Activated CD4-positive, alpha-beta T cell treated with anti-CD3 and anti-CD28 coated beads, Interleukin-2, amount 50 U/mL, for 48 hours (primary cell): ENCODE measurements around the gene DPYSL5.

Experiments used
- DNase-seq, 2 experiments: peaks; one replicate each; pipeline ENCODE4 v3.0.0-alpha.2; 2020

Gene DPYSL5

DNA sequence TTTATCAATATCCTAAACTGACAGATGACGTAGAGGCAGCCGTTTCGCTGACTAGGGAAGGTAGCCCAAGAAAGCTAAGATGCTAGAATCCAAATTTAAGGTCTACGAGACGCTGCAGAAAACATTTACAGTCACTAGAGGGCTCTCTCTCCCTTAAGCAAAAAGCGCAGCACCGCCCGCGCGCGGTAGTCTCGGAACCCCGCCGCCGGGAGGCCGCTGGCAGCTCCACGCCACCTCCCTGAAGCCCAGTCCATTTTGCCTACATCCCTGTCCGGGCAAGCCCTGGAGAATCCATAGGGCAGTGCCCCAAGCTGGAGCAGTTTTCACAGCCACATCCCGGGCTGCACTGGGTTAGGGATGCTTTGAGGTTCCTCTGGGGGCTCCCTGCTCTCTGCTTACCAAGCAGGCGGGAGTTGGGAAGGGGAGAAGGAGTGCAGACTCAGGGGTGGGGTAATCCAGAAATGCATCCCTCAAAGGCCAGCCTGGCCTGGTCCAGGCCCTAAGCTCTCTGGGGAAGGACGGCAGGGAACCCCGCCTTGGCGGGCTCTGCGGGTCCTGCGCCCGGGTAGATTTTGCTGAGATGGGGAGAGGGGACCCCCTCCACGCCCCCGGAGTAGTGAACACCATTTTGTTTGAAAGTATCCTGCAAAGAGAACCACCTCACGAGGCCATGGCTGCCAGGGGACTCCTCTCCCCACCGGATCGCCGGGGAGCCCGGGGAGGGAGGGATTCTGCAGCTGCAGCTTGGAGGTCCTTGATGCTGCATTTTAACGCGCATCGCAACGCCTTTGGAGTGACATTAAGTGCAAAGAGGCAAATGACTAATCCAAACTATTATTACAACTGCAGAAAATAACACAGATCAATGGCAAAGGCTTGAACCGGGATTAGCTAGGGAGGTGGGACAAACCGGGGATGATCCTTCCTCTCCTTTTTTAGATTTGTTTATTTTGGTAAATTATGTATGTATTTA is 1.3 kb upstream of the DPYSL5 start:
- DNase-seq: peak; percentile 64 to 72

DNA sequence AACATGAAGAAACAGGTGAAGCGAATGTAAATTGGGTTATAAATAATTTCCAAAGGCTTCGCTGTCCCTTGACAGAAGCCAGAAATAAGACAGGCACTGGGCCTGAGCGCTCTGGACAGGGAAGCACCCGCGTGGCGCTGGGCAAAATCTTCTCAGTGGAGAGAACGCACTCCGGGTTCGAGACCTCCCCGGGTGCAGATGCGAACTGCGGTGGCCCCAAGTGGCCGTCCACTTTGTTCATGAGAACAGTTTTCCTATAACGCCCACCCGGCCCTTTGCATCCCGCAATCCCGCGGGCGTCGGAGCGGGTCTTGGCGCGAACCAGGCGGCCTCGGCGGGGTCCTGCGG is 651 bp upstream of the DPYSL5 start:
- DNase-seq: peak in 1 of 2 experiments; percentile 8

DNA sequence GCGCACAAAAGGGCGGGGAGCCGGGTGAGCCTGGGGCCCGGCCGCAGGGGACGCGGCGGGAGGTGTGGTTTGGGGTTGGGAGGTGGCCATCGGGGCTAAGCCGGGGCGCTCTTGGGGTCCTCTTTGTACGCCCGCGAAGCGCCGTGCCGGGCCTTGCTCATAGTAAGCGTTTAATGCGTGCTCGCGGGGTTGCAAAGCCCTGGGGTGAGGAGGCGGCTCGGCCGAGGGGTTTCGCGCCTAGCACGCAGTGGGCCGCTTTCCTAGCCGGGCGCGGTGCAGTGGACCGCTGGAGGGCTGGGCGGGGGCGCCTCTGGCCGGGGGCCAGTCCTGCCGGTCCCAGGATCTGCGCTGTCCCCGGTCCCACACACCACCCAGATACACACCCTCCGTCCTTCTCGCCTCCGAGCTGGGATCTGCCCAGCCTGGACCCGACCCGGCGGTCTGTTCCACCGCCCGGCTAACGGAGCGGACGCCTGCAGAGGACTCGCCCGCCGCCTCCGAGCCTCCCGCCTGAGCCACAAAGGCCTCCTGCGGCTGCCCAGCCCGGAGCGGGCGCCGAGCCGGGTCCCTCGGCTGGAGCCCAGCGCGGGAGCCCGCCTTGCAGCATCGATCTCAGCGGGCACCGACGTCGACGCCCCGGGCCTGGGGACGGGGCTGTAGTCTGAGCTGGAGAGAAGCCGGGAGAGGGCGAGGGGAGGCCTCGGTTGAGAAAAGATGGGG is 564 bp downstream of the DPYSL5 start:
- DNase-seq: peak; percentile 14 to 25

DNA sequence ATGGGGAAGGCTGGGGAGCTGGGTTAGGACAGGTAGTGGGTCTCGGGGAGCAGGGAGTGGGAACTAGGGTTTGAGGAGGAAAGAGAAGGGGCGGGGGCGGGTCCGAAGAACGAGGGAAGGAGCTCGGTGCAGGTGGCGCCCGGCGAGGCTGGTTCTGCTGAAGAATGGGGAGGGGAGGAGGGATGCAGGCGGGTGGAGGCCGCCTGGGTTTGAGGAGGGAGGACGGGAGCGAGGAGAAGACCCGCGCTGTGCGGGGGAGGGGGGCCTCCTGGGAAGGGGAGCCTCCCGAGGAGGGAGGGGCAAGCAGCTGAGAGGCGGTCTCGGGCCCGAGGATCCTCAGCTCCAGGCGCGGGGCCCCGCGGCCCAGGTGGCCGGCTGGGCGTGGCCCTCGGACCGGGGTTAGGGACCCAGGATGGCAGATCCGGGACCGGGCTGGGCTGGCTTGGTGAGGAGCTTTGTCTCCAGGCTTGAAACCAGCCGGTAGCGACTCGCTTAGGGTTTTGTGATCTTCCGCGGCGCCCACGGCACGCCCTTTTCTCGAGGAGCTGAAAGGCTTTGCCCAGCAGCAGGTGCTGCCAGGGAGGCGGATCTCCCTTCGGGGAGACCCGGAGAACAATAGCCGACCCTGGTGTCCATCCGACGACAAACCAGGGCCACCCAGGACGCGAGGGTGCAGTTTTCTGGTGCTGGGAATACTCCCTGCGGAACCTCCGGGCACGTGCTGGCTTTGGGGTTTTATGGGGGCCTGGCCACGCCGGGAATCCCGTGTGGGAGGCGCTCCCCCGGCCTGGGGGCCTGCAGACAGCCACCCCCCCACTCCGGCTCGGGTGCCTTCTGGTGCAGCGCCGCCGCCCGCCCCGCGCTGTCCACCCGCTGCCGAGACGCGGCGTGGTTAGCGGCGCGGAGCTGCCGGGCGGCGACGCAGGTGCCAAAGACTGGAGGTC is 1.4 kb downstream of the DPYSL5 start:
- DNase-seq: peak; percentile 7 to 14

DNA sequence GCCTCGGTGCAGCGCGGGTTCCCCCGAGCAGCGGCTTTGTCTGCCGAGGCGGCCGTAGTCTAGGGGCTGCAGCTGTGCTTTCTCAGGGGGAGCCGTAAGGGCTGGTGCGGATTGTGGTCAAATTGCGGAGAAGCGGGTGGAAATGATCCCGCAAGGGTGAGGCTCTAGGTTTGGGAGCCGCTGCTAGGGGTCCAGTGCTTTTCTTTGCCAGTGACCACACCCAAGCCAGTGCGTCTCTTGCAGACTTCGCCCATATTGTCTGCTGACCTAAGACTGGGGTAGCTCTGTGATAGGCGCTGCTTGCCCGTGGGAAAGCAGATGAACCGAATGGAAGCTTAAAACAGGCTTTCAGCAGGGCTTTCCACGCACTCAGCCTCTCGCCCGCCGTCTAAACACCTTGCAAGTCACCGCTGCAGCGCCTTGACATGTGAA is 2.1 kb downstream of the DPYSL5 start:
- DNase-seq: no peak

GRCh38 chr2:26850505-26850904 is 2.6 kb downstream of the DPYSL5 start:
- DNase-seq: no peak

DNA sequence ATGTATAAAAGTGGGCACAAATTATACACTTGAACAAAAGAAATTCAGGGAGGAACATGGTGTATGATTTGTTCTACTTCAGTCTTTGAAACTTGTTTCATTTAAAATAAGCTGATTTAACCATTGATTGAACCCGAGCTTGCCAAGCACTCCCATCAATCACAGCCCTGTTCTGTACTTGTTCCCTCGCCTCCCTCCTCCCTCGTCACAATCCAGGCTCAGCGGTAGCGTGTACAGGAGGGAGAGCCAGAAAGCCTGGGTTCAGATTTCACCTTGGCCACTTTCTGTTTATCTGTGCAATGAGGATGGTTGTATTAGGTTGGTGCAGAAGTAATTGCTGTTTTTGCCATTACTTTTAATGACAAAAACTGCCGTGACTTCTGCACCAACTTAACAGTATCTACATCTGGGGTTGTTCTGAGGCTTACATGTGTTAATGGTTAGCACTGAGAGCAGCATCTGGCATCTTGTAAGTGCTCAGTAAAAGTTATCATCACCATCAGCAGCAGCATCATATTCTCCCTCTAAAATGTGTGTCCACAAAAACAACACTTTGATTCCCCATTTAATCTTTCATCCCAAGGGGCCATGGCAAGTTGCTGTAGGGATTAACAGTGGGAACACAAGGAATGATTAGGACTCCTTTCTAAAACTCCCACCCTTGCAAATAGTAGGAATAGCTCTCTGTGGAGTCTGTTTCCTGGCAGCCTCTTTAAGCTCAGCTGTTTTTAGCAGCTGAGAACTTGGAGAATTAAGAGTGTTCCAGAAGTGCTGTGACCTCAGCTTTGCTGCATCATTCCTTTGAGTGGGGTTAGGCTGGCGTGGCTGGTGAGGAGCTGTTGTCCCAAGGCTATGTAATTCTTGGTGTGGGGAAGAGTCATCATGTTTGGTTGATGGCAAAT is 4.7 kb downstream of the DPYSL5 start:
- no peak for DNase-seq

DNA sequence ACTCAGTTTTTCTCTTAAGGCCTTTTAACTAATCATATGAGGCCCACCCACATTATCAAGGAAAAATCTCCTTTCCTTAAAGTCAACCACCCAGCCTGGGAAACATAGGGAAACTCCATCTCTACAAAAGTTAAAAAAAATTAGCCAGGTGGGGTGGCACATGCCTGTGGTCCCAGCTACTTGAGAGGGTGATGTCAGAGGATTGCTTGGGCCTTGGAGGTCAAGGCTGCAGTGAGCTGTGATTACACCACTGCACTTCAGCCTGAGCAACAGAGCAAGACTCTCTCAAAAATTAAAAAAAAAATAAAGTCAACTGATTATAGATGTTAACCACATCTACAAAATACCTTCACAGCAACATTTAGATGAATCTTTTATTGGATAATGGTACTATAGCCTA is 5.8 kb downstream of the DPYSL5 start:
- DNase-seq: no peak

GRCh38 chr2:26854283-26854827 is 6.4 kb downstream of the DPYSL5 start:
- no peak for DNase-seq

GRCh38 chr2:26855466-26855865 is 7.5 kb downstream of the DPYSL5 start:
- DNase-seq: no peak

DNA sequence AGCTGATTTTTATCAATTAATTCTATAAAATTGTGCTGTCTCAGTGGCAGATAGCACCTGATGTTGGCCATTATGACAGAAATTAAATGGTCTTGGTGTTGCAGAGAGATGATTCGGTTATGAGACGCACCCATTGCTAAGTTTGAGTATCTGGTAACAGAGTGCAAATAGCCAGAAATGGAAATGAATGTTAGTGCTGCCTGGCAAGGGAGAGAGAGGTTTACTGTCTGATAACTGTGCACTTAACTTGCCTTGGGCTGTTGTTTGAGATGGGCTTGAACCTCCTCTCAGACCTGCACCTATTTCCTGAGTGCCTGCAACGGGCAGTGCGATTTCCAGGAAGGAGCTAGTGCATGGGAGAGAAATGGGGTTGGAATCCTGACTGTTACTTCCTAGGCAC is 11.7 kb downstream of the DPYSL5 start:
- no peak for DNase-seq

- no peak for DNase-seq
These were observed 12.4 kb downstream of the DPYSL5 start for GRCh38 chr2:26860211-26860850.

DNA sequence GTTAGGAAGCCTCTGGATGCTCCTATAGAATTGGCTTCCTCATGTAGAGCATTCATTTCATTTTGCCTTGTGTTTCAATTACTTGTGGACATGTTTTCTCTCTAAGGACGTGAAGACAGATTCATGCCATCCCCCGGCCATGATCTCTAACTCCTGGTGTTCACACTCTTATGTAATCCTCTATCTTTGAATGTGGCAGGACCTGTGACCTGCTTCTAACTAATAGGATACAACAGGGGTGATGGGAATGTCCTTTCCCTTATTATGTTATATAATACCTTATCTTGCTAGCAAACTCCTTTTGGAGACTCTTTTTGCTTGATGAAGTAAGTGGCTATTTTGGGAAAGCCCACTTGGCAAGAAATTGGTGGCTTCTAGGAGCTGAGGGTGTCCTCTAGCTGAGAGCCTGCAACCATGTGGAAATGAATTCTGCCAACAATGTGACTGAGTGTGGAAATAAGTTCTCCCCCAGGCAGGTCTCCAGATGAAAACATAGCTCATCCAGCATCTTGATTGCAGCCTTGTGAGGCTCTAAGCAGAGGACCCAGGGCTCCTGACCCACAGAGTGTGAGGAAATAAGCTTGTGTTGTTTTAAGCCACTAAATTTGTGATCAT is 13.8 kb downstream of the DPYSL5 start:
- no peak for DNase-seq

DNA sequence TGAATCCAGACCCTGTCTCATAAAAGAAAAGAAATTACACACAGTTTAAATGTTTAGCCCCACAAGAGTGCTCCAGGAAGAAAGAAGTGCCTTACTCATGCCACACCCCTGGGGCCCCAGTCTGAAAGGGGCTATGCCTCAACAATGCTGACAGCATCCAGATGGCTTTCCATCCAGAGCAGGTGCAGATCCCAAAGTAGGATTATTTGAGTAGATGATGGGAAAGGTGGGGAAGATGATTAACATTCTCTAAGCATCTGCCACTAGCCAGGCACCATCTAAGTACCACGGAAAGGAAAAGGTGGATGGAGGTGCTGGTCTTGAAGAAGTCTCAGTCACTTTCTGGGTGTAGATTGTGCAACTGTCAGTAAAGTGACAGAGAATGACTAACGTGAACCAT is 16.3 kb downstream of the DPYSL5 start:
- no peak for DNase-seq

GRCh38 chr2:26864646-26865045 is 16.7 kb downstream of the DPYSL5 start:
- no peak for DNase-seq

DNA sequence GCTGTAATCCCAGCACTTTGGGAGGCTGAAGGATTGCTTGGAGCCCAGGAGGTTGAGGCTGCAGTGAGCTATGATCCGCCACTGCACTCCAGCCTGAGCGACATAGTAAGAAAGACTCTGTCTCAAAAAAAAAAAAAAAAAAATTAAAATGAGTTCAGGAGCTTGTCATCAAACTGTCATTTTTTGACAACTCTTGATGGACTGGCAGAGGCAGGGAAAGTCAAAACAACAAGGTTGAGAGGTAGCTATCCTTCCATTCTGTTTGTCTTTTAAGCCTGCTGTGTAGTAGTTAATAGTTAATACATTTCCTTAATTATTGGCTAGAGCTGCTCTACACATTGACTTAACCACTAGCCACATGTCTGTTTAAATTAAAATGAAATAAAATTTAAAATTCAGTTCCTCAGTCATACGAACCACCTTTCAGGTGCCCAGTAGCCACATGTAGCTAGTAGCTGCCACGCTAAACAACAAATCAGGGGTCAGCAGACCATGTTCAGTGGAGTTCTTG is 22.7 kb downstream of the DPYSL5 start:
- no peak for DNase-seq

- no peak for DNase-seq
These were observed 25.5 kb downstream of the DPYSL5 start for GRCh38 chr2:26873286-26873983.

- DNase-seq: no peak
These were observed 26.6 kb downstream of the DPYSL5 start for GRCh38 chr2:26874514-26874913.

GRCh38 chr2:26875065-26875634 is 27.2 kb downstream of the DPYSL5 start:
- no peak for DNase-seq
